KBM-7 (cell line): ENCODE data around the gene HLF.
A peak's percentile ranks its signal among the peaks of the same experiment; 100 is the strongest.

Experiments used
- DNase-seq: peaks from one replicate; pipeline ENCODE4 v3.0.0-alpha.2; 2015
- in situ Hi-C: fragments of 300-500 bp; cut with MboI; formaldehyde crosslinking; loops from 2 replicates; pipeline ENCODE4 v1.14.3; 2020; ENCODE audit warnings: low sequenced_read_pairs, low pct_unique_long_range_greater_than_20kb, mixed read lengths

HLF gene

GRCh38 chr17:55264645-55265298 is at the start of gene HLF:
Gene HLF (plus strand): TSS chr17:55264960. CDS start chr17:55265485, 525 bp downstream.
- peak; percentile 71 for DNase-seq
- in situ Hi-C loops: no loop called here

- in situ Hi-C loops: no loop called here
- DNase-seq: no peak
Measured at GRCh38 chr17:55215711-55216110, 49.0 kb upstream of the HLF start.

DNA sequence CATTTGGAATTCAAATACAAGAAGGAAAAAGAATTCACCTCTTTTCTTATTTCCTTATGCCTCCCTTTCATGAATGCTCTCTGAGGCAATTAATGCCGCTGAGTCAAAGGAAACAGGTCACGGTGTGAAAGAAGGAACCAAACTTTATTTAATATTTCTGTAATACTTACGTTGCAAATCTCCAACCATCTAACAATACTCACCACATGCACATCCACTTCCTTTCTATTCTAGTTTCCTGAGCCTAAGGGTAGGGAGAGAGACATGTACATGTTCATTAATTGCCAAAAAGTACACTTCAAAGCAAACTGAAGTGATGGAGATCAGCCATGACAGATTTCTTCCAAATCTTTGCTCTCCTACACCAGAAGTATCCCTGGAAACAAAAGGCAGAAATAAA is 47.9 kb upstream of the HLF start:
- in situ Hi-C loops: no loop called here
- no peak for DNase-seq

DNA sequence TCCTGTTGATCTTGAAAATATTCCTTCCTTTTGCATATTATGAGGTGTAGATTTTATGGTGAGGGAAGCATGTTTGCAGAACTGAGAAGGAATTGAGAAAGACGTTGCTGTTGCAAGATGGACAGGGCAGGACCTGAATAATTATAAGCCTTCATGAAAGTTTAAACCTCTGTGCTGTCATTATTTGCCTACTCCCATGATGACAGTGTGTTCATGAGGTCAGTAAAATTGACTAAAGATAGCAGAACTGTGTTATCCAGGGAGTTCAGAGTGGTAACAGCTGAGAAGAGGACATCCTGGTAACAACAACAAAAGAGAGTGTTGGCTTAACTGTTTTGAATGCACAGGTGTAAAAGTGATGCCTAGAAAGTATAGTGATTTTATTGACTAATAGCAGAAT is 45.3 kb upstream of the HLF start:
- no peak for DNase-seq

DNA sequence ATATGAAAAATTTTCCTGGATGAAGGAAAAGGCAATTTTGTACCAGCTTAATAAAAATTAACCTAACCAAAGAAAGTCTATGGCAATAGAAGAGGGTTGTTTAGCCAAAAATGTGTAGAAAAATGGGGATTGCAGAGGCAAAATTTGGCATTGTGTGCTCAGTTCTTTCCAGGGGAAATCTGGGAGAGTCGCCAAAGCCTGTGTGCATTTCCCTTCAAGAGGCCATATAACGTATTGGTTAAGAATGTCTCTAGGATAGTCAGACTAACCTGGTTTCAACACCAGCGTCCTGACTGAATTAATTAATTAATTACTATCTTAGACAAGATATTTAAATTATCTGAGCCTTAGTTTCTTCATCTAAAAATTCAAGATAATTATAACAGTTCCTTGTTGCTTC is 44.8 kb upstream of the HLF start:
- no peak for DNase-seq

More for the DNA sequence above, 45.3 kb upstream of the HLF start:
- in situ Hi-C loops: no loop called here

DNA sequence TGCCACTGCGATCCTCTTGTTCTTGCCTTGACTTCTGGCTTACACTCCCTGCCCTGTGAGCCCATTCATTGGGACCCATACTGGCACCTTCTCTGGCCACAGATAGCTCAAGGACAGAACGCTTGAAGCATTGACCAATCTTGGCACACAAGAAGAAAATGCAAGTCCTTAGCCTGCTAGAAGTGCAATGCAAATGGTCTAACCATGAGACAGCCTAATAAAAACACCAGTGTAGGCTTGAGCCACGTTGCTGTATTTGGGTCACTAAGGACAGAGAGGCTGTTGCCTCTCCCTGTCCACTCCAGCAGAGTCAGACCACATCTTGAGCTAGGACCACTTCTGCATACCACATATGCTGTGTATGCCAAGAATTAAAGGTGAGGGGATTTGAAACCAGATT is 41.2 kb upstream of the HLF start:
- in situ Hi-C loops: no loop called here

More for the DNA sequence above, 44.8 kb upstream of the HLF start:
- in situ Hi-C loops: no loop called here

GRCh38 chr17:55224746-55225145 is 40.0 kb upstream of the HLF start:
- in situ Hi-C loops: no loop called here
- no peak for DNase-seq

More for the DNA sequence above, 41.2 kb upstream of the HLF start:
- DNase-seq: no peak

DNA sequence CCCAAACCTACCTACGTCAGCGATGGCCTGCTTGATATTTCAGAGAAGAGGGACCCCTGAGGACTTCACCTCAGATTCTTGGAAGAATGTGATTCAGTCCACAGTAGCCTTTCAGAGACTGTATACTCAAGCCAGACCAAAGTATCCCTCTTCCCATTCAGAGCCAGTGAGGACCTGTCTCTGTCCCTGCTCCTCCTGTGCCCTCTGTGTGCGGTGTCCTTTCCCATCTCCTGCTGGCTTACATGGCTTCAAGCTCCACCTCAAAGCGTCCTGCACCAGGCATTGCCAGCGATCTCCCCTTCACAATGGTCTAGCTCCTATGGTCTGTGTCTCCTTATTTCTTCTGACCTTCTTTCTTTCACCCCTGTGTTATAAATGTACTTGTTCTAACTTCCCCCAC is 39.5 kb upstream of the HLF start:
- no peak for DNase-seq
- in situ Hi-C loops: no loop called here

DNA sequence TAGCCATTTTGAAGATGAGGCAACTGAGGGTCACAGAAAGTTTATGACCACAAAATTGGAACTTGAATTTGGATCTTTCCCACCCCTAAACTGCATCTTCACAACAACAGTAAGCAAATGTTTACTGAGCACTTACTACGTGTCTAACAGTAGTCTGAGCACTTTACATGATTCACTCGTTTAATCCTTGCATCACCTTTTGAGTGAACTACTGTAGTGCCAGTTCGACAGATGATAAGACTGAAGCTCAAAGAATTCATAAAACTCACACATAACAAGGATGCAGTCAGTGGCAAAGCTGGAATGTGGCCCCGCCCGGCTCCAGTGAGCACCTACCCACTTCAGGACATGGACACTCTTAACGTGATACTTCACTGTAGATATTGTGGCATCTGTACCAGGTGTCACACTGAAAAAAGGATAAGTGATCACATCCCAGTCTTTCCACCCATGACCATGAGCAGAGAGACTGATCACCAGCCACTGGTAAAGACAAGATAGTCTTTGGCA is 36.0 kb upstream of the HLF start:
- DNase-seq: no peak

DNA sequence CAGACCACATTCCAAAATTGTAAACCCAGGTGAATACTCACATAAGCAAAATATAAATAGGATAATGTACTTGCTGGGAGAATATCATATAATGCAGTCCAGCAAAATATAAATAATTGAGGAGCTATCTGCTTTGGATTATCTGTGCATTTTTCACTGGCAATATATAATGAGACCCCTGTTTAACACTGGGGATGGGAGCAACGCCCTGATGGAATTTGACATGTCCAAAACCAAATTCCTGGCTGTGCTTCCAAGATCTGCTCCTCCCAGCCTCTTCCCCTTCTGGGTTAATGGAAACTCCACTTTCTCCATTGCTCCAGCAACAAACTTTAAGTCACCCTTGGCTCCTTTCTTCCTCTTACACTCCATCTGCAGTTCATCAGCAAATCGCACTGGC is 35.5 kb upstream of the HLF start:
- DNase-seq: no peak
- in situ Hi-C loops: no loop called here

More for the DNA sequence above, 36.0 kb upstream of the HLF start:
- in situ Hi-C loops: no loop called here

DNA sequence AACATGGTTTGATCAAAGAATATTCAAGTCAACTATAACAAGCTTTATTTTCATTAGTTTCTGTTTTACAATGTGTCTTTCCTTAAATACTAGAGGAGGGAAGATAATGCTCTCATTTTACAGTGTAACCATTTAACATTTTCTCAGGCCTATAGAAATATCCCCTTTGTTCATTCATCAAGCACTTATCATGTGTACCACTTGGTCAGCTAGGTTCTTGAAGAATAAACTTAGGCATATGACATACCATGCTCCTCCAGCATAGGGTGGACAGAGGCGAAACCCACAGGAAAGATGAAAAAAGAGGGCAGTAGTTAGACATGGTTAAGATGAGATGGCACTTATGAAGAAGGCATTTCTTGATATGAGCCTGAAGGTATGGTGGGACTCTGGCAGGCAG is 34.0 kb upstream of the HLF start:
- in situ Hi-C loops: no loop called here
- DNase-seq: no peak

- DNase-seq: no peak
- in situ Hi-C loops: no loop called here
Measured at GRCh38 chr17:55233840-55234239, 30.9 kb upstream of the HLF start.

- DNase-seq: no peak
- in situ Hi-C loops: no loop called here
Measured at GRCh38 chr17:55236316-55236715, 28.4 kb upstream of the HLF start.

- DNase-seq: no peak
- in situ Hi-C loops: no loop called here
Measured at GRCh38 chr17:55237268-55237667, 27.5 kb upstream of the HLF start.

DNA sequence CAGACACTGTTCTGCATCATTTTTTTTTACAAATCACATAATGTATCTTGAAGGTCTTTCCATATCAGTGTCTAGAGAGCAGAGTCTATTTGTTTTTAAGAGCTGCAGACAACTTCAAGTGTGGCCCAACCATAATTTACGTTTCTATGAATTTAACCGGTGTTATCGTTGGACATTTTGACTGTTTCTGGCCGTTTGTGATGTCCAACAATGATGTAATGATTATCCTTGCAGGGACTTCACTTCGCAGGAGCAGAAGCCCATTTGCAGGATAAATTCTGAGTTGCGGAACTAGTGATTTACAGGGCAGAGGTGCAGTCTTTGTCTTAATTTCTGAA is 26.9 kb upstream of the HLF start:
- no peak for DNase-seq
- in situ Hi-C loops: no loop called here

GRCh38 chr17:55238179-55238930 is 26.4 kb upstream of the HLF start:
- in situ Hi-C loops: no loop called here
- DNase-seq: peak; percentile 75

- peak; percentile 35 for DNase-seq
- in situ Hi-C loops: no loop called here
Measured at GRCh38 chr17:55238931-55239297, 25.8 kb upstream of the HLF start.

DNA sequence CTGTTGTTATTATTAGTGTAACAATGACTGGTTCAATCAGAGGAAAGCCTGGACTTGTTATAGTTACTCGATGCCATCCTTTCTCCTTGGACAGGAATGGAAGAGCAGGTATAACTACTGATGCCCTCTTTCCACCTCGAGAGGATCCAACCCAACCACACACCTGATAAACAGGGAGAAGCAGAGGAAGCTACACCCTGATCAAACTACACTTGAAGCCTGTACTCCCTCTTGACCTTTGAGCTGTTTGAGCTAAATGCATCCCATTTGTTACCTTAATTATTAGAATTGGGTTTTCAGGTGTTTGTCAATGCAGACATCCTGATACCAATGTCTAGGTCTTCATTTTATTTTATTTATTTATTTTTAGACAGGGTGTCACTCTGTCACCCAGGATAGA is 23.7 kb upstream of the HLF start:
- DNase-seq: no peak
- in situ Hi-C loops: no loop called here

GRCh38 chr17:55242476-55242875 is 22.3 kb upstream of the HLF start:
- in situ Hi-C loops: no loop called here
- no peak for DNase-seq

DNA sequence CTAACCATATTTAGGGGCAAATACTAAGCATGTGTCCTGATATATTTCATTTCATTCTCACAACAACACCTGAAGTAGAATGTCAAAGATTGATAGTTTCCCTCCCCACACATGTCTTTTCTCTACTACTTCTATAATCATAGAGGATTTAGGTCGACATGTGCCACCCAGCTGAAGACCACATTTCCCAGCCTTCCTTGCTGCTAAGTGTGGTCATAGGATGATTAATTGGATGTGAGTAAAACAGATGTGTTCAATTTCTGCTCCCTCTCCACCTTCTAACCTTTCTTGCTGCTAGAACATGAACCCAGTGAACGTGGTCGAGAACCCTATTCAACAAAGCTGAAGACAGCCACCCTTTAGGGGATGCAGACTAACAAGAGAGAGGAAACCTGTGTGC is 18.8 kb upstream of the HLF start:
- in situ Hi-C loops: no loop called here
- DNase-seq: no peak

- no peak for DNase-seq
- in situ Hi-C loops: no loop called here
Measured at GRCh38 chr17:55246583-55246982, 18.2 kb upstream of the HLF start.
